HG02943 (cell line): ENCODE measurements around the gene POLA2.
"Not testable (repeated sequence)": the region's sequence is repeated elsewhere in the genome, so short reads cannot be mapped to it uniquely, and the experiment has no call there.

Experiments used
- ATAC-seq: cut with Tn5 transposase; IDR thresholded peaks from one replicate; pipeline ENCODE4 v1.9.1; 2021; ENCODE audit warnings: mild to moderate bottlenecking, low read depth, moderate library complexity; ENCODE audit not compliant: unreplicated experiment

The POLA2 gene

GRCh38 chr11:65241692-65242091 is 20.1 kb upstream of the POLA2 start:
- ATAC-seq = no peak

- no peak for ATAC-seq
These were observed 19.4 kb upstream of the POLA2 start for GRCh38 chr11:65242389-65242788.

GRCh38 chr11:65243797-65244196 is 18.0 kb upstream of the POLA2 start:
- no peak for ATAC-seq

GRCh38 chr11:65245046-65245445 is 16.7 kb upstream of the POLA2 start:
- ATAC-seq = not testable (repeated sequence)

- ATAC-seq = no peak
These were observed 15.3 kb upstream of the POLA2 start for GRCh38 chr11:65246506-65246905.

GRCh38 chr11:65248184-65248710 is 13.5 kb upstream of the POLA2 start:
- ATAC-seq = not testable (repeated sequence)

- ATAC-seq = no peak
These were observed 10.3 kb upstream of the POLA2 start for GRCh38 chr11:65251476-65251875.

GRCh38 chr11:65254724-65255123 is 7.0 kb upstream of the POLA2 start:
- ATAC-seq = no peak

DNA sequence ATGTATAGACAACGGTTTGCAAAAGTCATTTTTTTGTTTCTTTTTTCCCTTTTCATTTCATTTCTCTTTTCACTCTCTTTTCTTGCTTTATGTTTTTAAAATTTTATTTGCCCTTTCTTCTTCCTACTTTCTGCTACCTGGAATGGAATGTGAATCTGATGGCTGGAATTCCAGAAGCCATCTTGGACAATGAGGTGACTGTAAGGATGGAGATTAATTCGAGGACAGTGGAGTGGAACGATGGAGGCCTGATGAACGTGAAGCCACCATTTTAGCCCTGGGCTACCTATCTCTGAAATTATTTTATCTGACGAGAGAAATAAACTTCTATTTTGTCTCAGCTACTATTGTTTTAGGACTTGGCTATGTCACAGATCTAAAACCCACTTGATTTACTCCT is 2.8 kb upstream of the POLA2 start:
- ATAC-seq = no peak

DNA sequence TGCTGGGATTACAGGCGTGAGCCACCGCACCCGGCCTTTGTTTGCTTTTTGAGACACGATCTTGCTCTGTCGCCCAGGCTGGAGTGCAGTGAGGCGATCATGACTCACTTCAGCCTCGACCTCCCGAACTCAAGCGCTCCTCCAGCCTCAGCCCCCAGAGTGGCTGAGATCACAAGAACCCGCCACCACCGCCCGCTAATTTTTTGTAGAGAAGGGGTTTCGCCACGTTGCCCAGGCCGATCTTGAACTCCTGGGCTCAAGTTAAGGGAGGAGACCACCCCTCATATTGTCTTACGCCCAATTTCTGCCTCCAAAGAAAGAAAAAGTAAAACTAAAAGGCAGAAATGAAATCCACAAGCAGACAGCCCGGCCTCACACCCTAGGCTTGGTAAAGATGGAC is 1.5 kb upstream of the POLA2 start:
- no peak for ATAC-seq

DNA sequence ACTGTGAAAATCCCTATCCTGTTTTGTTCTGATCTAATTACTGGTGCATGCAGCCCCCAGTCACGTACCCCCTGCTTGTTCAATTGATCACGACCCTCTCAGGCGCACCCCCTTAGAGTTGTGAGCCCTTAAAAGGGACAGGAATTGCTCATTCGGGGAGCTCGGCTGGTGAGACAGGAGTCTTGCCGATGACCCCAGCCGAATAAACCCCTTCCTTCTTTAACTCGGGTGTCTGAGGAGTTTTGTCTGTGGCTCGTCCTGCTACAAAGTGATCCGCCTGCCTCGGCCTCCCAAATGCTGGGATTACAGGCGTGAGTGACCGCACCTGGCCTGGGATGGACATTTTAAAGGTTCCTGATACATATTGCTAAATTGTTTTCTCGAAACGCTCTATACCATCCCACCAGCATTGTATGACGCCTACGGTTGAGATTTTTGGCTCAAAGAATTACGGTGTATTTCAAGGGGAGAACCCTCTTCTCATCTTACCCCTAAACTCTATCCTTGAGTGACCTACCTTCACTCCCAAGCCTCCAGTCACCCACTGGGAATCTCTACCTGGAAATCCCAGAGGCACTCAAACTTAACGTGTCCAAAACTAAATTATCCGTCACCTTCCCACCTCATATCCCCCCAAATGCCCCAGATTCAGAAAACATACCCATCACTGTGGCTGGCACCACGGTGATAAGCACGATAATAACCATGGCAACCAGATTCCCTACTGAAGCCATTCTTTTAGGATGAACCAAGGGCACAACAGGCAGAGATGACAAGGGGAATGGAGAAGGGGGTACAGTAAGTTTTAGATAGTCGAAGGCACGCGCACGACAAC is 789 bp upstream of the POLA2 start:
- ATAC-seq = peak; percentile 17

GRCh38 chr11:65262381-65262680 is 569 bp downstream of the POLA2 start:
- no peak for ATAC-seq

DNA sequence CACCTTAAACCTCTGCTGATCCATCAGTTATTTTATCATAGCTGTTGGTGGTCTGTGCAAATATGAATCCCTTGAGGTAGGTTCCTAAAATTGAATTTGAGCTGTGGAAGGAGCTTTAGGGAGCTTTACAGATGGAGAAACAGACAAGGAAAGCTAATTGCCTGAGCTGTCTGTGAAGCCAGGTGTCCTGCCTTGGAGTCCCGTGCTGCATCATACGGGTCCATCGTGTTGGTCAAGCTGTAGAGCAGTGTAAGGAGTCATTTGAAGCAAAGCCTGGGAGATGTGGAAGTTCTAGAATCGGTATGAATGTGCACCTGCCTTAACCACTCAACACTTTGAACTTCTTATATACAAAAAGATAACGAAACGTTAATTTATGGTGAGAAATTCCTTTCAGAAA is 1.0 kb downstream of the POLA2 start:
- ATAC-seq = no peak

DNA sequence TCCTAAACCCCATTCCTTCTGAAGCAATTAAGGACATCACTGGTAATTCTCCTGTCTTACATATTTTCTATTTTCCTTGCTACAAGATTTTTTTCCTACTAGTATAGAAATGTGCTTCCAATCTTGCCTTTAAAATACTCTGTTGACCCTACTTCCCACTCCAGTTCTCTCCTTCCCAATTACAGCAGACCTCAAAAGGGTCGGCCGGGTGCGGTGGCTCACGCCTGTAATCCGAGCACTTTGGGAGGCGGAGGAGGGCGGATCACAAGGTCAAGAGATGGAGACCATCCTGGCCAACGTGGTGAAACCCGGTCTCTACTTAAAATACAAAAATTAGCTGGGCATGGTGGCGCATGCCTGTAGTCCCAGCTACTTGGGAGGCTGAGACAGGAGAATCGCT is 3.0 kb downstream of the POLA2 start:
- not testable (repeated sequence) for ATAC-seq

GRCh38 chr11:65266210-65266609 is 4.4 kb downstream of the POLA2 start:
- no peak for ATAC-seq

GRCh38 chr11:65274735-65275682 is 13.2 kb downstream of the POLA2 start:
- no peak for ATAC-seq

GRCh38 chr11:65275906-65276305 is 14.1 kb downstream of the POLA2 start:
- ATAC-seq = no peak

DNA sequence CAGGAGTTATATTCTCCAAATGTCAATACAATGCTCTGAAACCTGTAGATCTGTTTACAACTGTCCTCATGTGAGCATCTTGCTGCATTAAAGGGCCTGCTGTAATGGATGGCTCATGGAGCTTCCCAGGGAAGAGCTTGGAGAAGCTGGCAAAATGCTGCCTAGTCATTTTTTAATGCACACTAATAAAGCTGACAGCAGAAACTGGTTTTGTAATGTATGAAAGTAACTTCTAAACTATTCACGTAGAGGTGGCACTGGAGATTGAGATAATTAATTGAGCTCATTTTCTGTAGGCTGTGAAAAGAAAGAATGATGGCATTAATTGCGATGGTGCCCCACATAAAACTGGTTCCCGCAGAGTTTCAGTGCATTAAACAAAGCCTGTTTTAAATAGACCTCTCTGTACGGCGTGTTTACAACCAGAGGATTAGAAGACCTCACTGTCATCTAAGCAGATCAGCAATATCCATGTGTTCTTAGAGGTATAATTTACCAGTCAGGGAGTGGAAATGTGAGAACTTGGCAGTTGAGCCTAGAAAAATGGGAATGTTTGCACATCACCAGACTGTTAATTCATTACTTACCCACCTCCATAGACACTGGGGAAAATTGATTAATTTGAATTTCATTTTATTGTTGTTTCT is 16.0 kb downstream of the POLA2 start:
- no peak for ATAC-seq

GRCh38 chr11:65278356-65278755 is 16.6 kb downstream of the POLA2 start:
- no peak for ATAC-seq

DNA sequence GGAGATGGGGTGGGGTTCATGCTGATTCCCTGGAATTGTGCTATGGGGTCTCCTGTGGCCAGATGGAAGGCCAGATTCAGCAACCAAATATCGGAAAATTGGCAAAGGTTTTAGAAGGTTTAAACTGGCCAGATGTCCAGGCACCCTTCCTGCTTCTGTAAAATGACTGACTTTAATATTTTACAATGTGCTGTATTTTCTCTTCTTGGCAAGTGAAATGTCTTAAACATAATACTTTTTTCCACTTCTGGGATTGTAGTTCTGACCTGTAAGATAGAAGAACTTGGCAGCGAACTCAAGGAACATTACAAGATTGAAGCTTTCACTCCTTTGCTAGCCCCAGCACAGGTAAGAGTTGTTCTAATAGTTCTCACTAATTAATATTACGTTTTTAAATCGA is 17.5 kb downstream of the POLA2 start:
- ATAC-seq = no peak
